ENCODE data around the gene CCDC27. TPM values are rescaled to one million over a fixed set of nuclear protein-coding genes. Genes with fewer than 3 reads are reported as not detected.

The CCDC27 gene
- total and polyA plus RNA-seq, 2 of the 13 experiments (the other 11 are each of a cell fraction or from before 2014, with no cell fraction given): not detected

DNA sequence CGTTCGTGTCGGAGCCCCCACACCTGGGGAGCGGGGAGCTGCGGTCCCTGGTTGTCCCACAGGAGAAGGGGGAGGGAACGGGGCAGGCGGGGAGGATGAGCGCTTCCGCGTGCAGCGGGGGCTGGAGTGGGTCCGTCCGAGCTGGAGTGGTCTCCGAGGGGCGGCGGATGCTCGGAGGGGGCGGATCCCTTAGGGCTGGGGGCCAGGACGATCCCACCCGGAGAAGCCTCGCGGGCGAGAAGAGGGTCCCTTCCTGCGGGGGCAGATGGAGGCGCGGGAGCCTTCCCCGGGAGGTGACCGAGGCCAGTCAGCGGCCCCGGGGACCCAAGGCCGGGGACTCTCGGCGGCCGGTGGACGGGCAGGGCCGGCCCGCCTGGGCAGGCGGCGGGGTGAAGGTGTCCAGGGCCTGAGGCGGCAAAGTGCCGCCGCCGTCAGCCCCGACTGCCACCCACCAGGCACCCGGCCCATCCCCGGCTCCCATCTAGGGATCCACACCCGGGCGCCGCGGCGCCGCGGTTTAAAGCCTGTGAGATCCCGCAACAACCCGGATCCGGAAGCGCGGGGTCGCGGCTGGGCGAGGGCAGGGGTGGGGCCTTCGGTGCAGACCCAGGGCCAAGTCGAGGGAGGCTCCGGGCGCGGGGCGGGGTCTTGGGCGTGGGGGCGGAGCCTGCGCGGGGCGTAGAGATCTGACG lies 5.3 kb upstream of the CCDC27 start (continued):
- TF ChIP-seq, protein P1, sequence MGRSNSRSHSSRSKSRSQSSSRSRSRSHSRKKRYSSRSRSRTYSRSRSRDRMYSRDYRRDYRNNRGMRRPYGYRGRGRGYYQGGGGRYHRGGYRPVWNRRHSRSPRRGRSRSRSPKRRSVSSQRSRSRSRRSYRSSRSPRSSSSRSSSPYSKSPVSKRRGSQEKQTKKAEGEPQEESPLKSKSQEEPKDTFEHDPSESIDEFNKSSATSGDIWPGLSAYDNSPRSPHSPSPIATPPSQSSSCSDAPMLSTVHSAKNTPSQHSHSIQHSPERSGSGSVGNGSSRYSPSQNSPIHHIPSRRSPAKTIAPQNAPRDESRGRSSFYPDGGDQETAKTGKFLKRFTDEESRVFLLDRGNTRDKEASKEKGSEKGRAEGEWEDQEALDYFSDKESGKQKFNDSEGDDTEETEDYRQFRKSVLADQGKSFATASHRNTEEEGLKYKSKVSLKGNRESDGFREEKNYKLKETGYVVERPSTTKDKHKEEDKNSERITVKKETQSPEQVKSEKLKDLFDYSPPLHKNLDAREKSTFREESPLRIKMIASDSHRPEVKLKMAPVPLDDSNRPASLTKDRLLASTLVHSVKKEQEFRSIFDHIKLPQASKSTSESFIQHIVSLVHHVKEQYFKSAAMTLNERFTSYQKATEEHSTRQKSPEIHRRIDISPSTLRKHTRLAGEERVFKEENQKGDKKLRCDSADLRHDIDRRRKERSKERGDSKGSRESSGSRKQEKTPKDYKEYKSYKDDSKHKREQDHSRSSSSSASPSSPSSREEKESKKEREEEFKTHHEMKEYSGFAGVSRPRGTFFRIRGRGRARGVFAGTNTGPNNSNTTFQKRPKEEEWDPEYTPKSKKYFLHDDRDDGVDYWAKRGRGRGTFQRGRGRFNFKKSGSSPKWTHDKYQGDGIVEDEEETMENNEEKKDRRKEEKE (IDR thresholded peaks at IDR 0.05): no peak
- TF ChIP-seq, protein P2, sequence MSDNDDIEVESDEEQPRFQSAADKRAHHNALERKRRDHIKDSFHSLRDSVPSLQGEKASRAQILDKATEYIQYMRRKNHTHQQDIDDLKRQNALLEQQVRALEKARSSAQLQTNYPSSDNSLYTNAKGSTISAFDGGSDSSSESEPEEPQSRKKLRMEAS (IDR thresholded peaks at IDR 0.05): peak; percentile 26
- no peak for TF ChIP-seq ZNF792 (CRISPR knock-in tag; IDR thresholded peaks at IDR 0.05)
- TF ChIP-seq, protein P3, sequence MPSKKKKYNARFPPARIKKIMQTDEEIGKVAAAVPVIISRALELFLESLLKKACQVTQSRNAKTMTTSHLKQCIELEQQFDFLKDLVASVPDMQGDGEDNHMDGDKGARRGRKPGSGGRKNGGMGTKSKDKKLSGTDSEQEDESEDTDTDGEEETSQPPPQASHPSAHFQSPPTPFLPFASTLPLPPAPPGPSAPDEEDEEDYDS (CRISPR knock-in tag; IDR thresholded peaks at IDR 0.05): peak; percentile 59
- TF ChIP-seq ARNT2 (CRISPR knock-in tag; IDR thresholded peaks at IDR 0.05; ENCODE audit: low read depth): 0 out of 2 replicates have a peak, but pooled peaks have one; percentile 14
- TF ChIP-seq, protein P4, sequence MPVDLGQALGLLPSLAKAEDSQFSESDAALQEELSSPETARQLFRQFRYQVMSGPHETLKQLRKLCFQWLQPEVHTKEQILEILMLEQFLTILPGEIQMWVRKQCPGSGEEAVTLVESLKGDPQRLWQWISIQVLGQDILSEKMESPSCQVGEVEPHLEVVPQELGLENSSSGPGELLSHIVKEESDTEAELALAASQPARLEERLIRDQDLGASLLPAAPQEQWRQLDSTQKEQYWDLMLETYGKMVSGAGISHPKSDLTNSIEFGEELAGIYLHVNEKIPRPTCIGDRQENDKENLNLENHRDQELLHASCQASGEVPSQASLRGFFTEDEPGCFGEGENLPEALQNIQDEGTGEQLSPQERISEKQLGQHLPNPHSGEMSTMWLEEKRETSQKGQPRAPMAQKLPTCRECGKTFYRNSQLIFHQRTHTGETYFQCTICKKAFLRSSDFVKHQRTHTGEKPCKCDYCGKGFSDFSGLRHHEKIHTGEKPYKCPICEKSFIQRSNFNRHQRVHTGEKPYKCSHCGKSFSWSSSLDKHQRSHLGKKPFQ (CRISPR knock-in tag; IDR thresholded peaks at IDR 0.05; ENCODE audit: insufficient replicate concordance): no peak
- TF ChIP-seq FOXC1 (CRISPR knock-in tag; IDR thresholded peaks at IDR 0.05; ENCODE audit: borderline replicate concordance): peak; percentile 44; the same call in 1 of the 2 replicates
- TF ChIP-seq, protein P5, sequence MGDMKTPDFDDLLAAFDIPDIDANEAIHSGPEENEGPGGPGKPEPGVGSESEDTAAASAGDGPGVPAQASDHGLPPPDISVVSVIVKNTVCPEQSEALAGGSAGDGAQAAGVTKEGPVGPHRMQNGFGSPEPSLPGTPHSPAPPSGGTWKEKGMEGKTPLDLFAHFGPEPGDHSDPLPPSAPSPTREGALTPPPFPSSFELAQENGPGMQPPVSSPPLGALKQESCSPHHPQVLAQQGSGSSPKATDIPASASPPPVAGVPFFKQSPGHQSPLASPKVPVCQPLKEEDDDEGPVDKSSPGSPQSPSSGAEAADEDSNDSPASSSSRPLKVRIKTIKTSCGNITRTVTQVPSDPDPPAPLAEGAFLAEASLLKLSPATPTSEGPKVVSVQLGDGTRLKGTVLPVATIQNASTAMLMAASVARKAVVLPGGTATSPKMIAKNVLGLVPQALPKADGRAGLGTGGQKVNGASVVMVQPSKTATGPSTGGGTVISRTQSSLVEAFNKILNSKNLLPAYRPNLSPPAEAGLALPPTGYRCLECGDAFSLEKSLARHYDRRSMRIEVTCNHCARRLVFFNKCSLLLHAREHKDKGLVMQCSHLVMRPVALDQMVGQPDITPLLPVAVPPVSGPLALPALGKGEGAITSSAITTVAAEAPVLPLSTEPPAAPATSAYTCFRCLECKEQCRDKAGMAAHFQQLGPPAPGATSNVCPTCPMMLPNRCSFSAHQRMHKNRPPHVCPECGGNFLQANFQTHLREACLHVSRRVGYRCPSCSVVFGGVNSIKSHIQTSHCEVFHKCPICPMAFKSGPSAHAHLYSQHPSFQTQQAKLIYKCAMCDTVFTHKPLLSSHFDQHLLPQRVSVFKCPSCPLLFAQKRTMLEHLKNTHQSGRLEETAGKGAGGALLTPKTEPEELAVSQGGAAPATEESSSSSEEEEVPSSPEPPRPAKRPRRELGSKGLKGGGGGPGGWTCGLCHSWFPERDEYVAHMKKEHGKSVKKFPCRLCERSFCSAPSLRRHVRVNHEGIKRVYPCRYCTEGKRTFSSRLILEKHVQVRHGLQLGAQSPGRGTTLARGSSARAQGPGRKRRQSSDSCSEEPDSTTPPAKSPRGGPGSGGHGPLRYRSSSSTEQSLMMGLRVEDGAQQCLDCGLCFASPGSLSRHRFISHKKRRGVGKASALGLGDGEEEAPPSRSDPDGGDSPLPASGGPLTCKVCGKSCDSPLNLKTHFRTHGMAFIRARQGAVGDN (CRISPR knock-in tag; IDR thresholded peaks at IDR 0.05): peak; percentile 70; the same call in 1 of the 2 replicates
- peak; percentile 52; the same call in 1 of the 2 replicates for TF ChIP-seq ZNF451 (CRISPR knock-in tag; IDR thresholded peaks at IDR 0.05)
- TF ChIP-seq ZNF766 (CRISPR knock-in tag; IDR thresholded peaks at IDR 0.05; ENCODE audit: borderline replicate concordance): peak; percentile 24; the same call in 1 of the 2 replicates
- TF ChIP-seq AGO2 (optimal IDR thresholded peaks at IDR 0.05; ENCODE audit: low read depth, low read length): peak; percentile 36
- TF ChIP-seq ZNF775 (CRISPR knock-in tag; IDR thresholded peaks at IDR 0.05; ENCODE audit: borderline replicate concordance): no peak
- TF ChIP-seq, protein P6, sequence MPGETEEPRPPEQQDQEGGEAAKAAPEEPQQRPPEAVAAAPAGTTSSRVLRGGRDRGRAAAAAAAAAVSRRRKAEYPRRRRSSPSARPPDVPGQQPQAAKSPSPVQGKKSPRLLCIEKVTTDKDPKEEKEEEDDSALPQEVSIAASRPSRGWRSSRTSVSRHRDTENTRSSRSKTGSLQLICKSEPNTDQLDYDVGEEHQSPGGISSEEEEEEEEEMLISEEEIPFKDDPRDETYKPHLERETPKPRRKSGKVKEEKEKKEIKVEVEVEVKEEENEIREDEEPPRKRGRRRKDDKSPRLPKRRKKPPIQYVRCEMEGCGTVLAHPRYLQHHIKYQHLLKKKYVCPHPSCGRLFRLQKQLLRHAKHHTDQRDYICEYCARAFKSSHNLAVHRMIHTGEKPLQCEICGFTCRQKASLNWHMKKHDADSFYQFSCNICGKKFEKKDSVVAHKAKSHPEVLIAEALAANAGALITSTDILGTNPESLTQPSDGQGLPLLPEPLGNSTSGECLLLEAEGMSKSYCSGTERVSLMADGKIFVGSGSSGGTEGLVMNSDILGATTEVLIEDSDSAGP (CRISPR knock-in tag; IDR thresholded peaks at IDR 0.05; ENCODE audit: borderline replicate concordance): peak; percentile 57; the same call in 1 of the 2 replicates
- peak; percentile 31; the same call in 1 of the 2 replicates for TF ChIP-seq HOXA3 (CRISPR knock-in tag; IDR thresholded peaks at IDR 0.05)
- TF ChIP-seq JARID2 (CRISPR knock-in tag; IDR thresholded peaks at IDR 0.05; ENCODE audit: insufficient replicate concordance): no peak
- peak; percentile 83; the same call in 1 of the 2 replicates for TF ChIP-seq RBFOX2 (IDR thresholded peaks at IDR 0.05; ENCODE audit: low read depth, low read length)
- TF ChIP-seq NR2C2 (CRISPR knock-in tag; IDR thresholded peaks at IDR 0.05; ENCODE audit: borderline replicate concordance): peak; percentile 99
